C4-2B (cell line): ENCODE results near the gene PTF1A.

Experiments used
- ZFX ChIP-seq: fragments of 450-650 bp; IDR thresholded peaks from 2 replicates; pipeline ENCODE4 v1.6.1; 2017
- TF ChIP-seq, protein P1 (sequence below): fragments of 450-650 bp; conservative IDR thresholded peaks from 2 replicates; pipeline ENCODE4 v1.5.1; 2017; ENCODE audit warnings: mild to moderate bottlenecking

DNA sequence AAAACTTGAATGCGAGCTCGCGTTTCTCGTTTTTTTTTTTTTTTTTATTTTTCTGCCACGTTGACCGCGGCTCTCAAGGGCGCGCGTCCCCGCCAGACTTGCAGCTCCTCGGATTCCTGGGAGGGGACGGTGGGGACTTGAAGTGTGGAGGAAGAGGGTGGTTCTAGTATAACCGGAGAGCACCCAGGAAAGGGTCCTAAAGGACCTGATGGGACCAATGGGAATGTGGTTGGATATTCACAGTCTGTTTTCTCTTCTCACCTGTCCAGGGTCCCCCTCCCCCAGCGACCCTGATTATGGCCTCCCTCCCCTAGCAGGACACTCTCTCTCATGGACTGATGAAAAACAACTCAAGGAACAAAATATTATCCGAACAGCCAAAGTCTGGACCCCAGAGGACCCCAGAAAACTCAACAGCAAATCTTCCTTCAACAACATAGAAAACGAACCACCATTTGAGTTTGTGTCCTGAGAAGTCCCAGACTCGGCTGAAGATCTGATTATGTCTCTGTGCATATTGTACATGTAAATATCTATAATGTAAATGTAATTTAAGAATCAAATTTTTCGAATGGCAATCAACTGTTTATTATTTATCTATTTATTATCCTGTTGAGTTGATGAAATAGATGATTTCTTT, 1.4 kb downstream of the PTF1A start:
- TF ChIP-seq, protein P1, sequence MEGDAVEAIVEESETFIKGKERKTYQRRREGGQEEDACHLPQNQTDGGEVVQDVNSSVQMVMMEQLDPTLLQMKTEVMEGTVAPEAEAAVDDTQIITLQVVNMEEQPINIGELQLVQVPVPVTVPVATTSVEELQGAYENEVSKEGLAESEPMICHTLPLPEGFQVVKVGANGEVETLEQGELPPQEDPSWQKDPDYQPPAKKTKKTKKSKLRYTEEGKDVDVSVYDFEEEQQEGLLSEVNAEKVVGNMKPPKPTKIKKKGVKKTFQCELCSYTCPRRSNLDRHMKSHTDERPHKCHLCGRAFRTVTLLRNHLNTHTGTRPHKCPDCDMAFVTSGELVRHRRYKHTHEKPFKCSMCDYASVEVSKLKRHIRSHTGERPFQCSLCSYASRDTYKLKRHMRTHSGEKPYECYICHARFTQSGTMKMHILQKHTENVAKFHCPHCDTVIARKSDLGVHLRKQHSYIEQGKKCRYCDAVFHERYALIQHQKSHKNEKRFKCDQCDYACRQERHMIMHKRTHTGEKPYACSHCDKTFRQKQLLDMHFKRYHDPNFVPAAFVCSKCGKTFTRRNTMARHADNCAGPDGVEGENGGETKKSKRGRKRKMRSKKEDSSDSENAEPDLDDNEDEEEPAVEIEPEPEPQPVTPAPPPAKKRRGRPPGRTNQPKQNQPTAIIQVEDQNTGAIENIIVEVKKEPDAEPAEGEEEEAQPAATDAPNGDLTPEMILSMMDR = no peak
- no peak for TF ChIP-seq ZFX
